ENCODE results near the gene NACA2. TPM values are rescaled to one million over a fixed set of nuclear protein-coding genes. Genes with fewer than 3 reads are reported as not detected.
"Not testable (repeated sequence)": the region's sequence is repeated elsewhere in the genome, so short reads cannot be mapped to it uniquely, and the experiment has no call there.

NACA2 gene
- total RNA-seq, 1 donor = not detected

- no peak for DNase-seq (ENCODE audit: low read depth)
- TF ChIP-seq, protein P1, sequence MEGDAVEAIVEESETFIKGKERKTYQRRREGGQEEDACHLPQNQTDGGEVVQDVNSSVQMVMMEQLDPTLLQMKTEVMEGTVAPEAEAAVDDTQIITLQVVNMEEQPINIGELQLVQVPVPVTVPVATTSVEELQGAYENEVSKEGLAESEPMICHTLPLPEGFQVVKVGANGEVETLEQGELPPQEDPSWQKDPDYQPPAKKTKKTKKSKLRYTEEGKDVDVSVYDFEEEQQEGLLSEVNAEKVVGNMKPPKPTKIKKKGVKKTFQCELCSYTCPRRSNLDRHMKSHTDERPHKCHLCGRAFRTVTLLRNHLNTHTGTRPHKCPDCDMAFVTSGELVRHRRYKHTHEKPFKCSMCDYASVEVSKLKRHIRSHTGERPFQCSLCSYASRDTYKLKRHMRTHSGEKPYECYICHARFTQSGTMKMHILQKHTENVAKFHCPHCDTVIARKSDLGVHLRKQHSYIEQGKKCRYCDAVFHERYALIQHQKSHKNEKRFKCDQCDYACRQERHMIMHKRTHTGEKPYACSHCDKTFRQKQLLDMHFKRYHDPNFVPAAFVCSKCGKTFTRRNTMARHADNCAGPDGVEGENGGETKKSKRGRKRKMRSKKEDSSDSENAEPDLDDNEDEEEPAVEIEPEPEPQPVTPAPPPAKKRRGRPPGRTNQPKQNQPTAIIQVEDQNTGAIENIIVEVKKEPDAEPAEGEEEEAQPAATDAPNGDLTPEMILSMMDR (IDR thresholded peaks at IDR 0.05; ENCODE audit: insufficient read depth, low read depth, low read length) = no peak
- H3K4me3 ChIP-seq (ENCODE audit: low read depth, low read length) = no peak overlapping the region
Measured at GRCh38 chr17:61587242-61587641, 3.8 kb downstream of the NACA2 start.

DNA sequence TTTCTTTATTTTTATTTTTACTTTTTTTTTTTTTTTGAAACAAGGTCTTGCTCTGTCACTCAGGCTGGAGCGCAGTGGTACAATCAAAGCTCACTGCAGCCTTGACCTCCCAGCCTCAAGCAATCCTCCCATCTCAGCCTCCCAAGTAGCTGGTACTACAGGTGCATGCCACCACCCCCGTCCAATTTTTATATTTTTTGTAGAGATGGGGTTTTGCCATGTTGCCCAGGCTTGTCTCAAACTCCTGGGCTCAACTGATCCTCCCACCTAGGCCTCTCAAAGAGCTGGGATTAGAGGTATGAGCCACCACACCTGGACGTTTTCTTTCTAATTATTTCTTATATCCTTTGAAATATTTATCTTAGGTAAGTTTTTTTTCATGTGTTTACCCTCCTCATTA lies 4.4 kb downstream of the NACA2 start:
- not testable (repeated sequence) for H3K4me3 ChIP-seq (ENCODE audit: low read depth, low read length); DNase-seq (ENCODE audit: low read depth)

DNA sequence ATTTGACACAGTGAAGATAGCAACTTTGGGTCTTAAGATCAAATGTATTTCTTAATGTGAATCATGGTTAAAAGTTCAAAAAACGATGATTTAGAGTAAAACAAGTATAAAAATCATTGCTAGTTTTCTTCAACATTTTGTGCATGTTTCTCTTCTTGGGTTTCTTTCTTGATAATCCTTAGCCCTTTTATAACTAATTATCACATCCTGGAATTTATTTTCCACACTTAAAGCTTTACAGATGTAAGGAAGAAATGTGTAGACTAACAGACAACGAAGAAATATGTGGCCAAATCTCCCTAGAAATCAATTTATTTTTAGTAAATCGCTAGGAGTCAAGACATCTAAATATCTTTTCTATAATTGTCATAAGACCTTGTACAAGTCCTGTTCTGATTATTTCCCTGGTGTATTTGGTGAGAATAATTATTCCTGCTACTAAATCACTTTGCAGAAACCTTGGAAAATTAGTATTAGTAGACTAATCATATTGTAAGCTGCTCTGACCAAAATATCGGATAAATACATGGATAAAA lies 4.9 kb downstream of the NACA2 start:
- TF ChIP-seq, protein P1 (IDR thresholded peaks at IDR 0.05; ENCODE audit: insufficient read depth, low read depth, low read length) = no peak
- DNase-seq (ENCODE audit: low read depth) = no peak

DNA sequence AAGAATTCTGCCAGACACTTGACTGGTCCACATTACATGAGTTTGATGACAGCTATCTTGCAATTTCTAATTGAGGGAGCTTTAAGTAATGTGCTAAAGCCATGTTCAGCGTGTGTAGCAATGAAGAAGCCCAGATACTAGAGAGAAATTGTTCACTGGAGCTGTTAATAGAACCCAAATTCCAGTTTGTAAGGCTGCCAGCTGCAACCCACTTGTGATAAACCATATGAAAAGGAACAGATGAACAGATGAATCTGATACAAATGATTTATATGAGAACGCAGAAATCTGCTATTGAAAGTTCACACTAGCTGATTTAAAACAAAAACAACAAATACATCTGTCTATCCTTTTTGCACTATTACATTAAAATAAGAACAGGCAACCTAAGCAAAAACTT lies 6.2 kb downstream of the NACA2 start:
- no peak overlapping the region for H3K4me3 ChIP-seq (ENCODE audit: low read depth, low read length)
- TF ChIP-seq, protein P1 (IDR thresholded peaks at IDR 0.05; ENCODE audit: insufficient read depth, low read depth, low read length) = no peak
- no peak for DNase-seq (ENCODE audit: low read depth)

More for the DNA sequence above, 4.9 kb downstream of the NACA2 start:
- H3K4me3 ChIP-seq (ENCODE audit: low read depth, low read length) = no peak overlapping the region

DNA sequence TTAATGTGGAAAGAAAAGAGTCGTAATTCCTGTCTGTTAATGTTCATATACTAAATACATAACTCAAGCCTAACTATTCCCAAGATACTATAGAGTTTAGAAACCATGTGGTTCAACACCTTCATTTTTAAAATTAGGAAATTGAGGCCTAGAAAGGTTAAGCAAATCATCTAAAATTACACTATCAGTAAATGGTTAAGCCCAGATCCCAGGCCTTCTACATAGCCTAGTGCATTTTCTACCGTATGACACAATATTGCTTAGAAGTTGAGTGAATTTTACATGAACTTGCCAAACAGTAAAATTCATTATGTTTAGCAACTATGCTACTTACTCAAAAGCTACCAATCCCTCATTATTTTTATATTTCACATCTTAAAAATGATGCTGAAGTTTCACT lies 6.8 kb downstream of the NACA2 start:
- no peak overlapping the region for H3K4me3 ChIP-seq (ENCODE audit: low read depth, low read length)
- no peak for DNase-seq (ENCODE audit: low read depth)
- TF ChIP-seq, protein P1 (IDR thresholded peaks at IDR 0.05; ENCODE audit: insufficient read depth, low read depth, low read length) = no peak

DNA sequence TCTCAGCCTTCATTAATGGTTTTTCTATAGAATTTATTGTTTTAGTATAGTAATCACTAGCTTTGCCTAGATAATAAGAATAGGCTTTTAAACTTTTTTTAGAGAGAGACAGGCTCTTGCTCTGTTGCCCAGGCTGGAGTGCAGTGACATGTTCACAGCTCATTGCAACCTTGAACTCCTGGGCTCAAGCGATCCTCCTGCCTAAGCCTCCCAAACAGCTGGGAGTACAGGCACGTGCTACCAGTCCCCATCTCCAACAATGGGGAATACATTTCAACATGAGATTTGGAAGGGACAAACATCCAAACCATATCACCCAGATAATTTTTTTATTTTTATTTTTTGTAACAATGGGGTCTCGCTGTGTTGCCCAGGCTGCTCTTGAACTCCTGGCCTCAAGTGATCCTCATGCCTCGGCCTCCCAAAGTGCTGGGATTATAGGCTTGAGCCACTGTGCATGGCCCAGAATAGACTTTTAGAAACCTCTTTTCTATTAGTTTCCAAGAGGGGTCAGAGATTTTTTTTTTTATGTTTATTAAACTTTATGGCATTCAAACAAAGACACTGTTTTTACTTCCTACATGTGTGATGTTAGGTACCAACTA lies 7.3 kb downstream of the NACA2 start:
- TF ChIP-seq, protein P1 (IDR thresholded peaks at IDR 0.05; ENCODE audit: insufficient read depth, low read depth, low read length) = no peak
- no peak for DNase-seq (ENCODE audit: low read depth)
- no peak overlapping the region for H3K4me3 ChIP-seq (ENCODE audit: low read depth, low read length)

GRCh38 chr17:61583242-61583641 lies 7.8 kb downstream of the NACA2 start:
- H3K4me3 ChIP-seq (ENCODE audit: low read depth, low read length) = no peak overlapping the region
- peak; percentile 68 for DNase-seq (ENCODE audit: low read depth)
- TF ChIP-seq, protein P1 (IDR thresholded peaks at IDR 0.05; ENCODE audit: insufficient read depth, low read depth, low read length) = peak; percentile 47

Data from fibroblast of villous mesenchyme (primary cell).